GM12878 (cell line): ENCODE results near the gene YY1. TPM values are rescaled to one million over a fixed set of nuclear protein-coding genes. Genes with fewer than 3 reads are reported as not detected.

ENCODE experiments used
- BMI1 ChIP-seq: fragments of 450-650 bp; IDR thresholded peaks from 2 replicates; pipeline ENCODE4 v1.6.1; 2016; ENCODE audit warnings: mild to moderate bottlenecking, moderate library complexity, borderline replicate concordance
- CBFB ChIP-seq: IDR thresholded peaks from 2 replicates; pipeline ENCODE4 v1.6.1; 2016; ENCODE audit warnings: antibody characterized with exemption, low read depth
- CBX5 ChIP-seq: sonication (generic); IDR thresholded peaks from 2 replicates; pipeline ENCODE4 v1.6.1; 2016; ENCODE audit warnings: low read depth, moderate library complexity, mild to moderate bottlenecking, inconsistent platforms
- CHD2 ChIP-seq: IDR thresholded peaks from 2 replicates; pipeline ENCODE4 v1.6.1; 2011; ENCODE audit warnings: low read depth, low read length, improper control_type of control experiment, borderline replicate concordance
- DPF2 ChIP-seq: fragments of 450-650 bp; IDR thresholded peaks from 2 replicates; pipeline ENCODE4 v1.6.1; 2017; ENCODE audit warnings: mild to moderate bottlenecking
- EGR1 ChIP-seq, 2 experiments: IDR thresholded peaks; 1 replicate in 1 of 2; 2 replicates in 1 of 2; pipeline ENCODE4 v1.6.1; 2011 to 2012; ENCODE audit warnings: low read depth in 2 of 2, low read length in 2 of 2, borderline replicate concordance in 1 of 2, mild to moderate bottlenecking in 1 of 2, moderate library complexity in 1 of 2
- EP300 ChIP-seq, 2 experiments: fragments of 150-350 bp in 1 of 2; IDR thresholded peaks; 2 replicates each; pipeline ENCODE4 v1.6.1; 2011 to 2012; ENCODE audit warnings: low read depth in 2 of 2, low read length in 2 of 2, borderline replicate concordance in 1 of 2, improper control_type of control experiment in 1 of 2, inconsistent platforms in 1 of 2; ENCODE audit not compliant: control insufficient read depth in 1 of 2
- LARP7 ChIP-seq: fragments of 450-650 bp; IDR thresholded peaks from 2 replicates; pipeline ENCODE4 v1.6.1; 2017; ENCODE audit warnings: mild to moderate bottlenecking
- RAD51 ChIP-seq: fragments of 450-650 bp; IDR thresholded peaks from 2 replicates; pipeline ENCODE4 v1.6.1; 2016; ENCODE audit warnings: moderate library complexity, mild to moderate bottlenecking, inconsistent platforms
- RBBP5 ChIP-seq: fragments of 200-600 bp; sonication (generic); conservative IDR thresholded peaks from 2 replicates; pipeline ENCODE4 v1.6.1; 2016
- SREBF1 ChIP-seq: IDR thresholded peaks from 2 replicates; pipeline ENCODE4 v1.6.1; 2012; ENCODE audit warnings: mild to moderate bottlenecking, low read length
- STAT1 ChIP-seq: fragments of 450-650 bp; conservative IDR thresholded peaks from 2 replicates; pipeline ENCODE4 v1.6.1; 2014; ENCODE audit warnings: antibody characterized with exemption, mild to moderate bottlenecking
- TBL1XR1 ChIP-seq: IDR thresholded peaks from 2 replicates; pipeline ENCODE4 v1.6.1; 2012; ENCODE audit warnings: low read depth, low read length, improper control_type of control experiment
- TCF7 ChIP-seq: IDR thresholded peaks from 2 replicates; pipeline ENCODE4 v1.6.1; 2014; ENCODE audit warnings: antibody characterized with exemption, borderline replicate concordance
- ZBED1 ChIP-seq: IDR thresholded peaks from 2 replicates; pipeline ENCODE4 v1.6.1; 2016; ENCODE audit warnings: borderline replicate concordance
- polyA plus RNA-seq, 11 experiments: library from polyadenylated mRNA; depleted of rRNA in 4 of 11; unstranded in 6 of 11; stranded (reverse) in 5 of 11; fragments of >200 nt; fragmentation: Nextera tagmentation in 4 of 11; fragmentation: Illumina TruSeq in 1 of 11; extraction: Ambion mirVana in 4 of 11; extraction: Trizol in 1 of 11; gene quantifications; 1 replicate in 1 of 11; 2 replicates in 10 of 11; pipeline versions ENCODE4 v1.2.1 to v1.2.3, GENCODE V29; 2011 to 2016; ENCODE audit warnings: inconsistent platforms in 2 of 11, missing spikeins in 2 of 11, low read depth in 1 of 11
- total RNA-seq, 4 experiments: library from RNA; depleted of rRNA in 3 of 4; stranded (reverse); fragments of >200 nt in 3 of 4; fragmentation: Illumina TruSeq in 1 of 4; extraction: Trizol in 1 of 4; gene quantifications; 2 replicates each; pipeline versions ENCODE4 v1.2.1 to v1.2.3, GENCODE V29; 2013 to 2021
- TF ChIP-seq, protein P1 (sequence below): fragments of 450-650 bp; IDR thresholded peaks from 2 replicates; pipeline ENCODE4 v1.6.1; 2017; ENCODE audit warnings: antibody characterized with exemption, mild to moderate bottlenecking, moderate library complexity
- TF ChIP-seq, protein P2 (sequence below): fragments of 450-650 bp; IDR thresholded peaks from 2 replicates; pipeline ENCODE4 v1.6.1; 2017; ENCODE audit warnings: mild to moderate bottlenecking, moderate library complexity
- TF ChIP-seq, protein P3 (sequence below): IDR thresholded peaks from 2 replicates; pipeline ENCODE4 v1.6.1; 2011; ENCODE audit warnings: borderline replicate concordance, low read depth, mild to moderate bottlenecking, moderate library complexity, mixed read lengths, low read length; ENCODE audit not compliant: insufficient read depth; ENCODE audit errors: extremely low read length
- TF ChIP-seq, protein P4 (sequence below): fragments of 450-650 bp; IDR thresholded peaks from 2 replicates; pipeline ENCODE4 v1.6.1; 2016; ENCODE audit warnings: mild to moderate bottlenecking

Gene YY1
- total and polyA plus RNA-seq, 10 of the 15 experiments (the other 5 are each of a cell fraction or from before 2014, with no cell fraction given): 23.7 to 74.0 (median 39.9) TPM

DNA sequence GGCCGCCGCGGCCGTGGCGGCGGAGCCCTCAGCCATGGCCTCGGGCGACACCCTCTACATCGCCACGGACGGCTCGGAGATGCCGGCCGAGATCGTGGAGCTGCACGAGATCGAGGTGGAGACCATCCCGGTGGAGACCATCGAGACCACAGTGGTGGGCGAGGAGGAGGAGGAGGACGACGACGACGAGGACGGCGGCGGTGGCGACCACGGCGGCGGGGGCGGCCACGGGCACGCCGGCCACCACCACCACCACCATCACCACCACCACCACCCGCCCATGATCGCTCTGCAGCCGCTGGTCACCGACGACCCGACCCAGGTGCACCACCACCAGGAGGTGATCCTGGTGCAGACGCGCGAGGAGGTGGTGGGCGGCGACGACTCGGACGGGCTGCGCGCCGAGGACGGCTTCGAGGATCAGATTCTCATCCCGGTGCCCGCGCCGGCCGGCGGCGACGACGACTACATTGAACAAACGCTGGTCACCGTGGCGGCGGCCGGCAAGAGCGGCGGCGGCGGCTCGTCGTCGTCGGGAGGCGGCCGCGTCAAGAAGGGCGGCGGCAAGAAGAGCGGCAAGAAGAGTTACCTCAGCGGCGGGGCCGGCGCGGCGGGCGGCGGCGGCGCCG is 381 bp downstream of the YY1 start (continued):
- TF ChIP-seq, protein P1, sequence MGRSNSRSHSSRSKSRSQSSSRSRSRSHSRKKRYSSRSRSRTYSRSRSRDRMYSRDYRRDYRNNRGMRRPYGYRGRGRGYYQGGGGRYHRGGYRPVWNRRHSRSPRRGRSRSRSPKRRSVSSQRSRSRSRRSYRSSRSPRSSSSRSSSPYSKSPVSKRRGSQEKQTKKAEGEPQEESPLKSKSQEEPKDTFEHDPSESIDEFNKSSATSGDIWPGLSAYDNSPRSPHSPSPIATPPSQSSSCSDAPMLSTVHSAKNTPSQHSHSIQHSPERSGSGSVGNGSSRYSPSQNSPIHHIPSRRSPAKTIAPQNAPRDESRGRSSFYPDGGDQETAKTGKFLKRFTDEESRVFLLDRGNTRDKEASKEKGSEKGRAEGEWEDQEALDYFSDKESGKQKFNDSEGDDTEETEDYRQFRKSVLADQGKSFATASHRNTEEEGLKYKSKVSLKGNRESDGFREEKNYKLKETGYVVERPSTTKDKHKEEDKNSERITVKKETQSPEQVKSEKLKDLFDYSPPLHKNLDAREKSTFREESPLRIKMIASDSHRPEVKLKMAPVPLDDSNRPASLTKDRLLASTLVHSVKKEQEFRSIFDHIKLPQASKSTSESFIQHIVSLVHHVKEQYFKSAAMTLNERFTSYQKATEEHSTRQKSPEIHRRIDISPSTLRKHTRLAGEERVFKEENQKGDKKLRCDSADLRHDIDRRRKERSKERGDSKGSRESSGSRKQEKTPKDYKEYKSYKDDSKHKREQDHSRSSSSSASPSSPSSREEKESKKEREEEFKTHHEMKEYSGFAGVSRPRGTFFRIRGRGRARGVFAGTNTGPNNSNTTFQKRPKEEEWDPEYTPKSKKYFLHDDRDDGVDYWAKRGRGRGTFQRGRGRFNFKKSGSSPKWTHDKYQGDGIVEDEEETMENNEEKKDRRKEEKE: no peak
- 0 out of 3 replicates have a peak, but pooled peaks of 1 of the 2 experiments have one; percentile 37 for TF ChIP-seq EGR1 (IDR thresholded peaks at IDR 0.05; ENCODE audit: borderline replicate concordance in 1 of 2, low read depth in 2 of 2, low read length in 2 of 2)
- no peak for TF ChIP-seq EP300 (IDR thresholded peaks at IDR 0.05; ENCODE audit: borderline replicate concordance in 1 of 2, control insufficient read depth in 1 of 2, low read depth in 2 of 2, low read length in 2 of 2)
- no peak for TF ChIP-seq BMI1
- TF ChIP-seq TCF7: no peak
- no peak for TF ChIP-seq CHD2
- TF ChIP-seq CBFB: no peak
- TF ChIP-seq, protein P2, sequence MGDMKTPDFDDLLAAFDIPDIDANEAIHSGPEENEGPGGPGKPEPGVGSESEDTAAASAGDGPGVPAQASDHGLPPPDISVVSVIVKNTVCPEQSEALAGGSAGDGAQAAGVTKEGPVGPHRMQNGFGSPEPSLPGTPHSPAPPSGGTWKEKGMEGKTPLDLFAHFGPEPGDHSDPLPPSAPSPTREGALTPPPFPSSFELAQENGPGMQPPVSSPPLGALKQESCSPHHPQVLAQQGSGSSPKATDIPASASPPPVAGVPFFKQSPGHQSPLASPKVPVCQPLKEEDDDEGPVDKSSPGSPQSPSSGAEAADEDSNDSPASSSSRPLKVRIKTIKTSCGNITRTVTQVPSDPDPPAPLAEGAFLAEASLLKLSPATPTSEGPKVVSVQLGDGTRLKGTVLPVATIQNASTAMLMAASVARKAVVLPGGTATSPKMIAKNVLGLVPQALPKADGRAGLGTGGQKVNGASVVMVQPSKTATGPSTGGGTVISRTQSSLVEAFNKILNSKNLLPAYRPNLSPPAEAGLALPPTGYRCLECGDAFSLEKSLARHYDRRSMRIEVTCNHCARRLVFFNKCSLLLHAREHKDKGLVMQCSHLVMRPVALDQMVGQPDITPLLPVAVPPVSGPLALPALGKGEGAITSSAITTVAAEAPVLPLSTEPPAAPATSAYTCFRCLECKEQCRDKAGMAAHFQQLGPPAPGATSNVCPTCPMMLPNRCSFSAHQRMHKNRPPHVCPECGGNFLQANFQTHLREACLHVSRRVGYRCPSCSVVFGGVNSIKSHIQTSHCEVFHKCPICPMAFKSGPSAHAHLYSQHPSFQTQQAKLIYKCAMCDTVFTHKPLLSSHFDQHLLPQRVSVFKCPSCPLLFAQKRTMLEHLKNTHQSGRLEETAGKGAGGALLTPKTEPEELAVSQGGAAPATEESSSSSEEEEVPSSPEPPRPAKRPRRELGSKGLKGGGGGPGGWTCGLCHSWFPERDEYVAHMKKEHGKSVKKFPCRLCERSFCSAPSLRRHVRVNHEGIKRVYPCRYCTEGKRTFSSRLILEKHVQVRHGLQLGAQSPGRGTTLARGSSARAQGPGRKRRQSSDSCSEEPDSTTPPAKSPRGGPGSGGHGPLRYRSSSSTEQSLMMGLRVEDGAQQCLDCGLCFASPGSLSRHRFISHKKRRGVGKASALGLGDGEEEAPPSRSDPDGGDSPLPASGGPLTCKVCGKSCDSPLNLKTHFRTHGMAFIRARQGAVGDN: no peak
- TF ChIP-seq LARP7: peak; percentile 84
- peak; percentile 54; the same call in 1 of the 2 replicates for TF ChIP-seq DPF2
- TF ChIP-seq STAT1: no peak
- TF ChIP-seq CBX5: no peak
- no peak for TF ChIP-seq RAD51
- no peak for TF ChIP-seq ZBED1
- 0 out of 2 replicates have a peak, but pooled peaks have one; percentile 63 for TF ChIP-seq RBBP5
- TF ChIP-seq, protein P3, sequence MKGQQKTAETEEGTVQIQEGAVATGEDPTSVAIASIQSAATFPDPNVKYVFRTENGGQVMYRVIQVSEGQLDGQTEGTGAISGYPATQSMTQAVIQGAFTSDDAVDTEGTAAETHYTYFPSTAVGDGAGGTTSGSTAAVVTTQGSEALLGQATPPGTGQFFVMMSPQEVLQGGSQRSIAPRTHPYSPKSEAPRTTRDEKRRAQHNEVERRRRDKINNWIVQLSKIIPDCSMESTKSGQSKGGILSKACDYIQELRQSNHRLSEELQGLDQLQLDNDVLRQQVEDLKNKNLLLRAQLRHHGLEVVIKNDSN: no peak
- TF ChIP-seq, protein P4, sequence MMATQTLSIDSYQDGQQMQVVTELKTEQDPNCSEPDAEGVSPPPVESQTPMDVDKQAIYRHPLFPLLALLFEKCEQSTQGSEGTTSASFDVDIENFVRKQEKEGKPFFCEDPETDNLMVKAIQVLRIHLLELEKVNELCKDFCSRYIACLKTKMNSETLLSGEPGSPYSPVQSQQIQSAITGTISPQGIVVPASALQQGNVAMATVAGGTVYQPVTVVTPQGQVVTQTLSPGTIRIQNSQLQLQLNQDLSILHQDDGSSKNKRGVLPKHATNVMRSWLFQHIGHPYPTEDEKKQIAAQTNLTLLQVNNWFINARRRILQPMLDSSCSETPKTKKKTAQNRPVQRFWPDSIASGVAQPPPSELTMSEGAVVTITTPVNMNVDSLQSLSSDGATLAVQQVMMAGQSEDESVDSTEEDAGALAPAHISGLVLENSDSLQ: no peak
- TF ChIP-seq SREBF1: no peak
- no peak for TF ChIP-seq TBL1XR1
